Measurements from ENCODE around the gene SLC7A11. TPM values are rescaled to one million over a fixed set of nuclear protein-coding genes. Genes with fewer than 3 reads are reported as not detected.

Gene SLC7A11
- total and polyA plus RNA-seq, 2 of the 4 experiments (the other 2 are of a cell fraction) = 8.3 to 24.7 TPM

- no peak overlapping the region for H3K18ac ChIP-seq (ENCODE audit: low read depth, low read length)
- DNase-seq (no peak), ATAC-seq (ENCODE audit: low read depth) (no peak)
- H4K8ac ChIP-seq (ENCODE audit: low read depth in 2 of 2, low read length in 2 of 2) = no peak overlapping the region
- ChIA-PET CTCF (no interaction called here), POLR2A (ENCODE audit: unreplicated experiment) (no interaction called here)
- in situ Hi-C loops (cut with MboI; ENCODE audit: low sequenced_read_pairs) (no loop called here), intact Hi-C loops (cut with micrococcal nuclease) (loop anchor here (5.0 kb wide), 1 partner anchor 228 kb away; no protein-coding TSS in a partner anchor), dilution Hi-C loops (cut with HindIII; ENCODE audit: low sequenced_read_pairs, unreplicated experiment) (no loop called here)
- no peaks in the 10 kb centered on the region for H3K9me3 ChIP-seq (ENCODE audit: control insufficient read depth, insufficient read depth, low read length)
- H3K4ac ChIP-seq (ENCODE audit: low read depth, low read length) = no peak overlapping the region
- H3K4me3 ChIP-seq (ENCODE audit: insufficient read depth, low read depth, low read length) = no peak overlapping the region
- no peak for TF ChIP-seq NFE2L2 (IDR thresholded peaks at IDR 0.05; ENCODE audit: low read depth, low read length)
- TF ChIP-seq RFX5 (IDR thresholded peaks at IDR 0.05; ENCODE audit: low read depth, low read length) = no peak
- TF ChIP-seq RCOR1 (IDR thresholded peaks at IDR 0.05; ENCODE audit: insufficient replicate concordance, low read length) = no peak
- TF ChIP-seq RAD21 (IDR thresholded peaks at IDR 0.05; ENCODE audit: low read length) = no peak
- TF ChIP-seq, protein P1, sequence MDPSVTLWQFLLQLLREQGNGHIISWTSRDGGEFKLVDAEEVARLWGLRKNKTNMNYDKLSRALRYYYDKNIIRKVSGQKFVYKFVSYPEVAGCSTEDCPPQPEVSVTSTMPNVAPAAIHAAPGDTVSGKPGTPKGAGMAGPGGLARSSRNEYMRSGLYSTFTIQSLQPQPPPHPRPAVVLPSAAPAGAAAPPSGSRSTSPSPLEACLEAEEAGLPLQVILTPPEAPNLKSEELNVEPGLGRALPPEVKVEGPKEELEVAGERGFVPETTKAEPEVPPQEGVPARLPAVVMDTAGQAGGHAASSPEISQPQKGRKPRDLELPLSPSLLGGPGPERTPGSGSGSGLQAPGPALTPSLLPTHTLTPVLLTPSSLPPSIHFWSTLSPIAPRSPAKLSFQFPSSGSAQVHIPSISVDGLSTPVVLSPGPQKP (IDR thresholded peaks at IDR 0.05; ENCODE audit: borderline replicate concordance, low read depth, low read length) = no peak
- no peaks in the 10 kb centered on the region; the same call in 1 of the 2 replicates for H3K4me1 ChIP-seq (ENCODE audit: control insufficient read depth, insufficient read depth, low read length)
- H4K20me1 ChIP-seq (ENCODE audit: insufficient read depth, low read length) = no peaks in the 10 kb centered on the region
- H3K27ac ChIP-seq (ENCODE audit: insufficient read depth, low read length) = no peak overlapping the region
- H4K5ac ChIP-seq (ENCODE audit: low read depth, low read length) = no peak overlapping the region
- no peak overlapping the region for H3K56ac ChIP-seq (ENCODE audit: extremely low read depth, insufficient read depth, low read length)
- BruUV-seq (replicated peaks) = no TSS peak
- WGBS, 2 experiments (ENCODE audit: extremely low coverage in 2 of 2, insufficient read length in 1 of 2) = no CpG with 5 or more reads among the region's 4 CpGs
- H3K79me1 ChIP-seq (ENCODE audit: low read depth in 1 of 2, low read length in 2 of 2) = no peaks in the 10 kb centered on the region
- H4K91ac ChIP-seq (ENCODE audit: insufficient read depth, low read depth, low read length) = no peak overlapping the region
- H3K14ac ChIP-seq (replicated peaks; ENCODE audit: low read depth, low read length) = no peak overlapping the region
- H3K9me1 ChIP-seq (ENCODE audit: insufficient read depth, low read length) = no peaks in the 10 kb centered on the region
- H2AK9ac ChIP-seq (replicated peaks; ENCODE audit: low read depth, low read length, poor library complexity) = no peak overlapping the region
- H3K4me2 ChIP-seq (ENCODE audit: low read depth, low read length) = no peak overlapping the region
- no peak overlapping the region for H2BK15ac ChIP-seq (ENCODE audit: low read depth, low read length)
- H2AK5ac ChIP-seq (ENCODE audit: low read depth, low read length) = no peak overlapping the region
- no peak overlapping the region for H2BK20ac ChIP-seq (ENCODE audit: low read depth, low read length)
- H3K23ac ChIP-seq (ENCODE audit: low read depth, low read length) = no peak overlapping the region
- H2BK120ac ChIP-seq (ENCODE audit: low read depth, low read length) = no peak overlapping the region
- peak overlapping the region; percentile 35 for H2BK5ac ChIP-seq (ENCODE audit: low read depth, low read length, poor library complexity, severe bottlenecking)
- H2AFZ ChIP-seq (replicated peaks; ENCODE audit: low read length, poor library complexity) = no peak overlapping the region
- H3K9ac ChIP-seq (ENCODE audit: low read depth, low read length) = no peak overlapping the region
- H3K36me3 ChIP-seq (ENCODE audit: control insufficient read depth, insufficient read depth, low read length) = no peaks in the 10 kb centered on the region
- no peaks in the 10 kb centered on the region for H3K27me3 ChIP-seq (ENCODE audit: control insufficient read depth, insufficient read depth, low read length)
Measured at GRCh38 chr4:138259271-138259670, 17.1 kb upstream of the SLC7A11 start.

Data from IMR-90 (cell line).